H1 (cell line): ENCODE results near the gene MRPL39. TPM values are rescaled to one million over a fixed set of nuclear protein-coding genes. Genes with fewer than 3 reads are reported as not detected.

Source experiments
- CTCF ChIA-PET: fragments of 300-600 bp; sonication (Branson Sonifier 250); formaldehyde crosslinking; loops from one replicate; lab custom pipeline; 2021; ENCODE audit not compliant: partially characterized antibody; lab: Charles Lee
- POLR2A ChIA-PET: fragments of 300-600 bp; sonication (Branson Sonifier 250); formaldehyde crosslinking; loops from one replicate; lab custom pipeline; 2021; ENCODE audit warnings: inconsistent platforms; ENCODE audit not compliant: partially characterized antibody; lab: Charles Lee
- DNase-seq, 2 experiments: peaks; one replicate each; pipeline versions ENCODE4 v3.0.0 to v3.0.0-alpha.2; 2010 to 2022; ENCODE audit warnings: low spot score in 2 of 2, low read depth in 1 of 2, mixed read lengths in 1 of 2
- FAIRE-seq: peaks from 2 replicates; lab custom pipeline; 2011; peaks lifted over from hg19 to GRCh38; lab: Jason Lieb, UNC
- H2AFZ ChIP-seq: 2 replicates; pipeline ENCODE4 v1.8.1; 2012; ENCODE audit warnings: low read length, inconsistent platforms
- H2AK5ac ChIP-seq: 2 replicates; pipeline ENCODE4 v1.6.1; 2013; ENCODE audit warnings: low read depth, low read length
- H2BK120ac ChIP-seq: replicated peaks from 2 replicates; pipeline ENCODE3; 2013; ENCODE audit warnings: low read depth, low read length, inconsistent platforms
- H2BK12ac ChIP-seq: 2 replicates; pipeline ENCODE4 v1.6.1; 2013; ENCODE audit warnings: low read depth, low read length
- H2BK15ac ChIP-seq: 2 replicates; pipeline ENCODE4 v1.6.1; 2013; ENCODE audit warnings: low read length
- H2BK20ac ChIP-seq: 2 replicates; pipeline ENCODE4 v1.6.1; 2013; ENCODE audit warnings: low read length
- H2BK5ac ChIP-seq: 2 replicates; pipeline ENCODE4 v1.6.1; 2013; ENCODE audit warnings: low read depth, low read length
- H3K14ac ChIP-seq: 2 replicates; pipeline ENCODE4 v1.6.1; 2013; ENCODE audit warnings: inconsistent platforms; ENCODE audit not compliant: insufficient read length
- H3K18ac ChIP-seq: 2 replicates; pipeline ENCODE4 v1.6.1; 2013; ENCODE audit warnings: low read length; ENCODE audit errors: extremely low read depth
- H3K23ac ChIP-seq: 2 replicates; pipeline ENCODE4 v1.6.1; 2013; ENCODE audit warnings: inconsistent platforms; ENCODE audit not compliant: insufficient read length
- H3K23me2 ChIP-seq: 2 replicates; pipeline ENCODE4 v1.6.1; 2013; ENCODE audit warnings: low read depth, low read length
- H3K27ac ChIP-seq: 2 replicates; pipeline ENCODE4 v1.6.1; 2011; ENCODE audit warnings: low read depth, low read length, inconsistent platforms
- H3K27me3 ChIP-seq, 4 experiments: replicated peaks in 1 of 4; 1 replicate in 1 of 4; 2 replicates in 3 of 4; pipeline versions ENCODE4 v1.6.1 to v1.8.1; 2011 to 2013; ENCODE audit warnings: low read length in 3 of 4, mild to moderate bottlenecking in 3 of 4, inconsistent platforms in 2 of 4, mixed read lengths in 2 of 4, moderate library complexity in 1 of 4; ENCODE audit not compliant: control insufficient read depth in 3 of 4, insufficient read depth in 3 of 4; ENCODE audit errors: extremely low read depth in 1 of 4
- H3K36me3 ChIP-seq, 4 experiments: 2 replicates each; pipeline versions ENCODE4 v1.6.1 to v1.8.1; 2011 to 2013; ENCODE audit warnings: mild to moderate bottlenecking in 4 of 4, low read length in 3 of 4, moderate library complexity in 2 of 4, control low read depth in 1 of 4, inconsistent platforms in 1 of 4; ENCODE audit not compliant: insufficient read depth in 4 of 4, control insufficient read depth in 2 of 4
- H3K4ac ChIP-seq: replicated peaks from 2 replicates; pipeline ENCODE3; 2013; ENCODE audit warnings: low read length, low read depth, mixed read lengths, inconsistent platforms; ENCODE audit not compliant: insufficient read length
- H3K4me1 ChIP-seq, 4 experiments: replicated peaks in 1 of 4; 1 replicate in 1 of 4; 2 replicates in 3 of 4; pipeline versions ENCODE4 v1.6.1 to v1.8.1; 2011 to 2013; ENCODE audit warnings: low read length in 3 of 4, inconsistent platforms in 2 of 4, mixed read lengths in 1 of 4; ENCODE audit not compliant: insufficient read depth in 4 of 4, control insufficient read depth in 3 of 4
- H3K4me2 ChIP-seq, 2 experiments: 2 replicates each; pipeline versions ENCODE4 v1.6.1 to v1.8.1; 2011 to 2013; ENCODE audit warnings: low read depth in 2 of 2, low read length in 2 of 2, control low read depth in 1 of 2, inconsistent platforms in 1 of 2, mild to moderate bottlenecking in 1 of 2; ENCODE audit not compliant: insufficient read depth in 1 of 2
- H3K4me3 ChIP-seq, 4 experiments: fragments of 200-600, 300-600 bp in 1 of 4; sonication (generic), shearing (Covaris generic), sonication (Bioruptor Twin) in 1 of 4; 2 replicates each; pipeline versions ENCODE4 v1.5.1 to v1.8.1; 2011 to 2016; ENCODE audit warnings: low read length in 4 of 4, low read depth in 3 of 4, control low read depth in 2 of 4, inconsistent platforms in 2 of 4, mild to moderate bottlenecking in 2 of 4, mixed read lengths in 1 of 4, moderate library complexity in 1 of 4; ENCODE audit not compliant: insufficient read depth in 2 of 4; ENCODE audit errors: extremely low read depth in 1 of 4
- H3K56ac ChIP-seq: replicated peaks from 2 replicates; pipeline ENCODE3; 2013; ENCODE audit warnings: low read depth, mild to moderate bottlenecking, mixed read lengths, low read length, inconsistent platforms; ENCODE audit not compliant: insufficient read length
- H3K79me1 ChIP-seq: 2 replicates; pipeline ENCODE4 v1.6.1; 2013; ENCODE audit warnings: low read depth, low read length, control low read depth
- H3K79me2 ChIP-seq, 2 experiments: 2 replicates each; pipeline versions ENCODE4 v1.6.1 to v1.8.1; 2012 to 2013; ENCODE audit warnings: low read length in 2 of 2, mild to moderate bottlenecking in 2 of 2, inconsistent platforms in 1 of 2; ENCODE audit not compliant: insufficient read depth in 2 of 2, control insufficient read depth in 1 of 2
- H3K9ac ChIP-seq, 4 experiments: replicated peaks in 1 of 4; 1 replicate in 1 of 4; 2 replicates in 3 of 4; pipeline versions ENCODE4 v1.6.1 to v1.8.1; 2011 to 2013; ENCODE audit warnings: low read depth in 3 of 4, low read length in 3 of 4, control low read depth in 2 of 4, mild to moderate bottlenecking in 2 of 4, moderate library complexity in 2 of 4, inconsistent platforms in 1 of 4; ENCODE audit errors: extremely low read depth in 1 of 4
- H3K9me3 ChIP-seq, 2 experiments: 2 replicates each; pipeline versions ENCODE4 v1.6.1 to v1.8.1; 2012 to 2013; ENCODE audit warnings: mild to moderate bottlenecking in 2 of 2, moderate library complexity in 2 of 2, control low read depth in 1 of 2, inconsistent platforms in 1 of 2, low read depth in 1 of 2, low read length in 1 of 2, mixed read lengths in 1 of 2; ENCODE audit not compliant: insufficient read depth in 2 of 2
- H4K20me1 ChIP-seq, 2 experiments: replicated peaks in 1 of 2; 2 replicates each; pipeline versions ENCODE3 to v1.8.1; 2011 to 2013; ENCODE audit warnings: inconsistent platforms in 2 of 2, low read length in 2 of 2, mild to moderate bottlenecking in 1 of 2; ENCODE audit not compliant: insufficient read depth in 2 of 2, control insufficient read depth in 1 of 2
- H4K5ac ChIP-seq: 2 replicates; pipeline ENCODE4 v1.6.1; 2013; ENCODE audit warnings: low read length, low read depth, mixed read lengths, inconsistent platforms; ENCODE audit not compliant: insufficient read length
- H4K8ac ChIP-seq: 2 replicates; pipeline ENCODE4 v1.8.0; 2013; ENCODE audit warnings: mild to moderate bottlenecking, moderate library complexity, low read length, inconsistent platforms; ENCODE audit not compliant: insufficient read depth; ENCODE audit errors: extremely low read depth
- H4K91ac ChIP-seq: replicated peaks from 2 replicates; pipeline ENCODE3; 2013; ENCODE audit warnings: low read length, mixed read lengths, inconsistent platforms; ENCODE audit not compliant: insufficient read length
- ASH2L ChIP-seq: fragments of 200-600, 300-600 bp; sonication (generic); IDR thresholded peaks from one replicate; pipeline ENCODE4 v1.7.1; 2017; ENCODE audit warnings: low read length
- CBX8 ChIP-seq: fragments of 300-800, 300-1000 bp; sonication (generic); IDR thresholded peaks from 2 replicates; pipeline ENCODE4 v1.7.1; 2016; ENCODE audit warnings: low read depth, low read length, borderline replicate concordance
- CREB1 ChIP-seq: IDR thresholded peaks from 2 replicates; pipeline ENCODE4 v1.6.1; 2012; ENCODE audit warnings: inconsistent platforms
- FOSL1 ChIP-seq: IDR thresholded peaks from 2 replicates; pipeline ENCODE4 v1.6.1; 2011; ENCODE audit warnings: mild to moderate bottlenecking, low read depth, low read length, moderate library complexity; ENCODE audit not compliant: insufficient read depth
- NANOG ChIP-seq: IDR thresholded peaks from 2 replicates; pipeline ENCODE4 v1.6.1; 2011; ENCODE audit warnings: low read length, low read depth, mild to moderate bottlenecking, inconsistent platforms; ENCODE audit not compliant: insufficient read depth, poor library complexity, severe bottlenecking
- RBBP5 ChIP-seq: IDR thresholded peaks from 2 replicates; pipeline ENCODE4 v1.7.1; 2012; ENCODE audit warnings: low read depth, mild to moderate bottlenecking, inconsistent platforms, low read length, moderate library complexity, borderline replicate concordance
- RFX5 ChIP-seq: IDR thresholded peaks from 2 replicates; pipeline ENCODE4 v1.6.1; 2011; ENCODE audit warnings: low read depth, low read length, improper control_type of control experiment, borderline replicate concordance
- SIN3A ChIP-seq, 2 experiments: IDR thresholded peaks in 1 of 2; conservative IDR thresholded peaks in 1 of 2; 2 replicates each; pipeline ENCODE4 v1.6.1; 2011 to 2012; ENCODE audit warnings: low read length in 2 of 2, improper control_type of control experiment in 1 of 2, low read depth in 1 of 2, mild to moderate bottlenecking in 1 of 2
- SP2 ChIP-seq: IDR thresholded peaks from 2 replicates; pipeline ENCODE4 v1.6.1; 2012; ENCODE audit warnings: mild to moderate bottlenecking, low read length, inconsistent platforms
- SP4 ChIP-seq: IDR thresholded peaks from 2 replicates; pipeline ENCODE4 v1.6.1; 2012; ENCODE audit warnings: low read length, inconsistent platforms
- SUZ12 ChIP-seq: fragments of 200-600 bp; sonication (generic); IDR thresholded peaks from 2 replicates; pipeline ENCODE4 v1.6.1; 2012; ENCODE audit warnings: mild to moderate bottlenecking, inconsistent platforms, low read length, moderate library complexity, mixed read lengths
- TAF7 ChIP-seq: optimal IDR thresholded peaks from 2 replicates; pipeline ENCODE3; 2011; ENCODE audit warnings: low read depth, mild to moderate bottlenecking, inconsistent platforms, low read length, moderate library complexity, borderline replicate concordance
- WGBS, 2 experiments: shearing (Covaris generic) in 1 of 2; methylation state at CpG; one replicate each; pipeline versions ENCODE4 v1.1.6 to v1.1.7; 2013 to 2015; ENCODE audit warnings: low lambda C conversion rate in 2 of 2, mixed read lengths in 2 of 2, inconsistent platforms in 1 of 2, low coverage in 1 of 2, missing lambda C conversion rate in 1 of 2; ENCODE audit not compliant: insufficient replicate concordance in 2 of 2, insufficient coverage in 1 of 2, insufficient read length in 1 of 2; ENCODE audit errors: extremely low coverage in 1 of 2, missing lambda C conversion rate in 1 of 2; 5-methylcytosine and 5-hydroxymethylcytosine counted together
- polyA plus RNA-seq, 7 experiments: library from polyadenylated mRNA; depleted of rRNA in 3 of 7; stranded (reverse) in 5 of 7; unstranded in 2 of 7; fragments of >200 nt in 5 of 7; fragments of 200-250 nt in 2 of 7; gene quantifications; 1 replicate in 5 of 7; 2 replicates in 1 of 7; 4 replicates in 1 of 7; pipeline versions ENCODE4 v1.2.1 to v1.2.3, GENCODE V29; 2011 to 2013; ENCODE audit warnings: missing spikeins in 2 of 7, mixed read lengths in 2 of 7
- total RNA-seq: library from RNA; stranded (reverse); fragmentation: NEBNext Ultra II Directional; extraction: Animal tissue kit (Norgen Biotek cat#: 25700); gene quantifications from 2 replicates; pipeline ENCODE4 v1.2.1, GENCODE V29; 2021
- TF ChIP-seq, protein P1 (sequence below): IDR thresholded peaks from 2 replicates; pipeline ENCODE4 v1.6.1; 2011; ENCODE audit warnings: low read depth, mild to moderate bottlenecking, low read length; ENCODE audit not compliant: insufficient read depth

The MRPL39 gene
- total and polyA plus RNA-seq, 2 of the 8 experiments (the other 6 are each of a cell fraction or from before 2014, with no cell fraction given): 20.3 to 43.2 TPM

GRCh38 chr21:25562660-25563059 is 44.6 kb downstream of the MRPL39 start:
- Histone ChIP-seq H3K36me3 (no peaks in the 10 kb centered on the region; a peak in 1 of 8 replicates), H2BK15ac (no peak overlapping the region), H2BK120ac (no peak overlapping the region), H2BK12ac (no peak overlapping the region), H3K27ac (no peak overlapping the region), H2AFZ (peak overlapping the region; percentile 37; the same call in 1 of the 2 replicates), H4K5ac (no peak overlapping the region), H4K20me1 (no peaks in the 10 kb centered on the region), H3K14ac (no peak overlapping the region), H3K23me2 (peaks cover 2% of the 10 kb centered on the region; the same call in 1 of the 2 replicates), H3K4me3 (peak overlapping the region; percentile 36 to 64 (median 50); a peak in 7 of 8 replicates), H3K56ac (no peak overlapping the region), H3K4me2 (peak overlapping the region; percentile 77 to 84), H2AK5ac (no peak overlapping the region), H3K4ac (no peak overlapping the region), H3K9ac (no peak overlapping the region; a peak in 1 of 7 replicates), H3K4me1 (peaks cover 0 to 2% (median 0%) of the 10 kb centered on the region in 4 experiments; a peak in 4 of 7 replicates), H4K8ac (no peak overlapping the region), H3K9me3 (no peaks in the 10 kb centered on the region), H3K18ac (no peak overlapping the region), H4K91ac (no peak overlapping the region), H3K79me2 (no peaks in the 10 kb centered on the region), H3K27me3 (peaks cover 5 to 27% (median 17%) of the 10 kb centered on the region in 4 experiments), H2BK5ac (no peak overlapping the region), H3K23ac (no peak overlapping the region), H3K79me1 (no peaks in the 10 kb centered on the region), H2BK20ac (no peak overlapping the region)
- 78% methylated on average over 10 of the region's 10 CpGs; no CpG with 5 or more reads in 1 of the 2 experiments for WGBS, 2 experiments
- FAIRE-seq (no peak), DNase-seq (no peak)
- ChIA-PET CTCF (interaction anchor here (1.6 kb wide), 1 partner anchor 16 kb away, joined by 5 read pairs; no protein-coding TSS in a partner anchor), POLR2A (no interaction called here)
- TF ChIP-seq SUZ12: no peak
- no peak for TF ChIP-seq FOSL1
- TF ChIP-seq RFX5: no peak
- TF ChIP-seq SIN3A (conservative IDR thresholded peaks at IDR 0.05 in 1 of 2, IDR thresholded peaks at IDR 0.05 in 1 of 2; ENCODE audit: low read depth in 1 of 2, low read length in 2 of 2): no peak
- no peak for TF ChIP-seq ASH2L
- no peak for TF ChIP-seq TAF7
- no peak for TF ChIP-seq CREB1
- no peak for TF ChIP-seq SP2
- no peak for TF ChIP-seq SP4
- TF ChIP-seq, protein P1, sequence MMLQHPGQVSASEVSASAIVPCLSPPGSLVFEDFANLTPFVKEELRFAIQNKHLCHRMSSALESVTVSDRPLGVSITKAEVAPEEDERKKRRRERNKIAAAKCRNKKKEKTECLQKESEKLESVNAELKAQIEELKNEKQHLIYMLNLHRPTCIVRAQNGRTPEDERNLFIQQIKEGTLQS: no peak
- no peak for TF ChIP-seq RBBP5
- TF ChIP-seq CBX8: no peak
- TF ChIP-seq NANOG: no peak
